K562 treated with DMSO at 1 percent for 4 hours (cell line): Measurements from ENCODE around the gene ARFGEF3. TPM values are rescaled to one million over a fixed set of nuclear protein-coding genes. Genes with fewer than 3 reads are reported as not detected.

ENCODE experiments used
- total RNA-seq: library from RNA; unstranded; fragments of 300-600 nt; gene quantifications from 2 replicates; pipeline ENCODE4 v1.2.3, GENCODE V29; 2022; ENCODE audit not compliant: insufficient read depth

ARFGEF3 gene, protein sequence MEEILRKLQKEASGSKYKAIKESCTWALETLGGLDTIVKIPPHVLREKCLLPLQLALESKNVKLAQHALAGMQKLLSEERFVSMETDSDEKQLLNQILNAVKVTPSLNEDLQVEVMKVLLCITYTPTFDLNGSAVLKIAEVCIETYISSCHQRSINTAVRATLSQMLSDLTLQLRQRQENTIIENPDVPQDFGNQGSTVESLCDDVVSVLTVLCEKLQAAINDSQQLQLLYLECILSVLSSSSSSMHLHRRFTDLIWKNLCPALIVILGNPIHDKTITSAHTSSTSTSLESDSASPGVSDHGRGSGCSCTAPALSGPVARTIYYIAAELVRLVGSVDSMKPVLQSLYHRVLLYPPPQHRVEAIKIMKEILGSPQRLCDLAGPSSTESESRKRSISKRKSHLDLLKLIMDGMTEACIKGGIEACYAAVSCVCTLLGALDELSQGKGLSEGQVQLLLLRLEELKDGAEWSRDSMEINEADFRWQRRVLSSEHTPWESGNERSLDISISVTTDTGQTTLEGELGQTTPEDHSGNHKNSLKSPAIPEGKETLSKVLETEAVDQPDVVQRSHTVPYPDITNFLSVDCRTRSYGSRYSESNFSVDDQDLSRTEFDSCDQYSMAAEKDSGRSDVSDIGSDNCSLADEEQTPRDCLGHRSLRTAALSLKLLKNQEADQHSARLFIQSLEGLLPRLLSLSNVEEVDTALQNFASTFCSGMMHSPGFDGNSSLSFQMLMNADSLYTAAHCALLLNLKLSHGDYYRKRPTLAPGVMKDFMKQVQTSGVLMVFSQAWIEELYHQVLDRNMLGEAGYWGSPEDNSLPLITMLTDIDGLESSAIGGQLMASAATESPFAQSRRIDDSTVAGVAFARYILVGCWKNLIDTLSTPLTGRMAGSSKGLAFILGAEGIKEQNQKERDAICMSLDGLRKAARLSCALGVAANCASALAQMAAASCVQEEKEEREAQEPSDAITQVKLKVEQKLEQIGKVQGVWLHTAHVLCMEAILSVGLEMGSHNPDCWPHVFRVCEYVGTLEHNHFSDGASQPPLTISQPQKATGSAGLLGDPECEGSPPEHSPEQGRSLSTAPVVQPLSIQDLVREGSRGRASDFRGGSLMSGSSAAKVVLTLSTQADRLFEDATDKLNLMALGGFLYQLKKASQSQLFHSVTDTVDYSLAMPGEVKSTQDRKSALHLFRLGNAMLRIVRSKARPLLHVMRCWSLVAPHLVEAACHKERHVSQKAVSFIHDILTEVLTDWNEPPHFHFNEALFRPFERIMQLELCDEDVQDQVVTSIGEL (N-terminal part only)
- not detected in 2 replicates for total RNA-seq

DNA sequence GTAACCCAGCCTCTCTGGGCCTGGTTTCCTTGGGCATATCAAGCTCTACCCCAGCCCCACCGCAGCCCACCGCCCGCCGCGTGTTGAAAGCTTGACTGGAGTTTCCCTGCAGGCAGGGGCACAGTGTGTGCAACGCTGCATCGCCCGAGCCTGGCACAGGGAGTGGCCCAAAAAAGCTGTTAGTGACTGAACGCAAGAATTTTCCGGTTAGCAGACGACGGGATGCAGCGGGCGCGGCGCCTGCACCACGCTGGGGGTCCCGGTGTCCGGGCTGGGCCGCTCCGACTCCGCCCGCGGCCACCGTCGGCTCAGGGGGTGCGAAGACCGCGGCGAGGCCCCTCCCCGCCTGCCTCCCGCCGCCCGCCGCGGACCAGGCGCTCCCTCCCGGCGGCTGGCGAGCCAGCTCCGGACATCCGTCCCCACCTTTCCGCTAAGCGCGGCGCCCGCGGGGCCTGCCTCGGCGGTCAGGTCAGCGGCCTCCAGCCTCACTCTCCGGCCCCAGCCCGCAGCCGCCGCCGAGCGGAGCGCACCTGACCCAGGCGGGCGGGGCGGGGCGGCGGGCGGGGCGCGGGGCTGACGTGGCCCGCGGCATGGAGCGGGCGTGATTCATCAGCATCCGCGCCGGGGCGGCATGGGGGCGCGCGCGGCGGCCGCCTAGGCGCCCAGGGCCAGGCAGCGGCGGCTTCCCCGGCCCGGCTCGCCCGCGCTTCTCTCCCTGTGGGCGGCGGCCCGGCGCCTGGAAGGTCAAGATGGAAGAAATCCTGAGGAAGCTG lies at the start of gene ARFGEF3:
Gene ARFGEF3, plus strand, starts transcription at position 602 of the 773 bp plus-strand sequence. Its CDS starts 148 bp downstream, at position 750.

DNA sequence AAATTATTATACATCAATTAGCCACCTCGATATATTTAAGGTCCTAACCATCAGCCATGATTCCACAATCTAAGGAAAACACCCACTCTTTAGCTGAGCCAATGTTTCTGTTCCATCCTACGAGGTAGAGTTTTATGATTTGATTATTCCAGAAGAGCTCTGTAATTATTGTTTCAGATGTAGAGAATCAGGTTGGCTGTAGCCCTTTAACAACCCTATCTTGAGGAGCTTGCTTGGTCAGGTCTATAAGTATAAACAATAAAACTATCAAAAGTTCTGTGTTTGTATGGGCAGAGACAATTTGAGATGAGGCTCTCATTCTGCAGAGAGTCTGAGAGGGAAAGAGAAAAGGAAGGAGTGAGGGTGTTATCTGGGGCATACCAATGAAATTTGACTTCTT lies 56.7 kb downstream of the ARFGEF3 start, which contains the start of gene PBOV1:
Gene PBOV1, minus strand, starts transcription at position 43 of the 400 bp plus-strand sequence. CDS start 96 bp downstream, outside the sequence.

DNA sequence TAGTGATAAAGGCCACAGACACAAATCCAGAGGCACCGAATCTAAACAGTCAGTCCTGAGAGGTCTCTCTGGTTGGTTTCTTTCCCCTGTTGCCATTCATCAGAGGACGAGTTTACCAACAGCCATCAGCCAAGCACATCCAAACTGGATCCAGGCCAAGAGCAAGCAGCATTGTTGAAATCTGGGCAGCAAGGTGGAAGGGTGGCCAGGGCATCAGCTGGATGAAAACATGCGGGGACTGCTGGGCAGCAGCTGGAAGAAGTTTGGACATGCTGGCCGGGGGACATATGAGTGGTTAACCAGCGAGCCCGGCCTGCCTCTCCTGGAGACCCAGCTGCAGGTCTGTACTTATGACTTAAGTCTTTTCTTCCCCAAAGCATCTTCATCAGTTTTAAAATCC lies 216.1 kb downstream of the ARFGEF3 start, which contains the start of gene SMIM28:
Gene SMIM28, plus strand, starts transcription at position 62 of the 400 bp plus-strand sequence. Its CDS starts 168 bp downstream, at position 230.

Other genes starting within 250 kb of the ARFGEF3 start
- gene PERP, start 54.5 kb upstream of the ARFGEF3 start, total RNA-seq: 0.13 TPM in 1 of 2 replicates, not detected in the other
- gene PBOV1, start 56.6 kb downstream of the ARFGEF3 start, total RNA-seq: not detected in 2 replicates
- not detected in 2 replicates for gene SMIM28, start 216.0 kb downstream of the ARFGEF3 start, total RNA-seq
- gene HEBP2, start 242.3 kb downstream of the ARFGEF3 start, total RNA-seq: 29.6 and 43.2 TPM in 2 replicates